HG02981 (cell line): ENCODE results near the gene HRH1.
A peak's percentile ranks its signal among the peaks of the same experiment; 100 is the strongest.
"Not testable (repeated sequence)": the region's sequence is repeated elsewhere in the genome, so short reads cannot be mapped to it uniquely, and the experiment has no call there.

Experiments used
- ATAC-seq: cut with Tn5 transposase; IDR thresholded peaks from one replicate; pipeline ENCODE4 v1.9.1; 2021; ENCODE audit warnings: mild to moderate bottlenecking, moderate library complexity; ENCODE audit not compliant: unreplicated experiment

HRH1 gene

GRCh38 chr3:11236588-11237461, 82.5 kb downstream of the HRH1 start:
- peak; percentile 53 for ATAC-seq

GRCh38 chr3:11238060-11238459, 83.8 kb downstream of the HRH1 start:
- no peak for ATAC-seq

- no peak for ATAC-seq
Measured at GRCh38 chr3:11238880-11239279, 84.6 kb downstream of the HRH1 start.

- ATAC-seq, result no peak
Measured at GRCh38 chr3:11239796-11240195, 85.5 kb downstream of the HRH1 start.

GRCh38 chr3:11240496-11240895, 86.2 kb downstream of the HRH1 start:
- ATAC-seq, result no peak

GRCh38 chr3:11244121-11244677, 89.9 kb downstream of the HRH1 start:
- no peak for ATAC-seq

GRCh38 chr3:11245276-11245675, 91.0 kb downstream of the HRH1 start:
- ATAC-seq, result no peak

GRCh38 chr3:11245827-11246662, 91.8 kb downstream of the HRH1 start:
- ATAC-seq, result no peak

GRCh38 chr3:11246663-11246970, 92.3 kb downstream of the HRH1 start:
- no peak for ATAC-seq

- no peak for ATAC-seq
Measured at GRCh38 chr3:11247362-11247761, 93.1 kb downstream of the HRH1 start.

GRCh38 chr3:11248596-11248995, 94.3 kb downstream of the HRH1 start:
- no peak for ATAC-seq

- ATAC-seq, result no peak
Measured at GRCh38 chr3:11250902-11251806, 96.9 kb downstream of the HRH1 start.

- ATAC-seq, result no peak
Measured at GRCh38 chr3:11251807-11252176, 97.5 kb downstream of the HRH1 start.

- ATAC-seq, result no peak
Measured at GRCh38 chr3:11254876-11255275, 100.6 kb downstream of the HRH1 start.

- ATAC-seq, result not testable (repeated sequence)
Measured at GRCh38 chr3:11255537-11255936, 101.2 kb downstream of the HRH1 start.

GRCh38 chr3:11258958-11259357, 104.7 kb downstream of the HRH1 start:
- ATAC-seq, result no peak

GRCh38 chr3:11260460-11260859, 106.2 kb downstream of the HRH1 start:
- ATAC-seq, result no peak

- no peak for ATAC-seq
Measured at GRCh38 chr3:11269007-11269406, 114.7 kb downstream of the HRH1 start.

GRCh38 chr3:11271986-11272904, 118.0 kb downstream of the HRH1 start, which contains the start of gene ATG7:
ATG7 (plus strand) TSS chr3:11272397; CDS start chr3:11298696, 26,299 bp downstream.
- peak; percentile 97 for ATAC-seq
